ENCODE data around the gene GSDMA. TPM values are rescaled to one million over a fixed set of nuclear protein-coding genes. Genes with fewer than 3 reads are reported as not detected.
"Not testable (repeated sequence)": the region's sequence is repeated elsewhere in the genome, so short reads cannot be mapped to it uniquely, and the experiment has no call there.

Gene GSDMA
- total RNA-seq, 2 donors from 2014 or later = 1.2 TPM; not detected in 1

- H3K4me3 ChIP-seq = no peak overlapping the region
- no peak for TF ChIP-seq POLR2A (IDR thresholded peaks at IDR 0.05)
- TF ChIP-seq, protein P1, sequence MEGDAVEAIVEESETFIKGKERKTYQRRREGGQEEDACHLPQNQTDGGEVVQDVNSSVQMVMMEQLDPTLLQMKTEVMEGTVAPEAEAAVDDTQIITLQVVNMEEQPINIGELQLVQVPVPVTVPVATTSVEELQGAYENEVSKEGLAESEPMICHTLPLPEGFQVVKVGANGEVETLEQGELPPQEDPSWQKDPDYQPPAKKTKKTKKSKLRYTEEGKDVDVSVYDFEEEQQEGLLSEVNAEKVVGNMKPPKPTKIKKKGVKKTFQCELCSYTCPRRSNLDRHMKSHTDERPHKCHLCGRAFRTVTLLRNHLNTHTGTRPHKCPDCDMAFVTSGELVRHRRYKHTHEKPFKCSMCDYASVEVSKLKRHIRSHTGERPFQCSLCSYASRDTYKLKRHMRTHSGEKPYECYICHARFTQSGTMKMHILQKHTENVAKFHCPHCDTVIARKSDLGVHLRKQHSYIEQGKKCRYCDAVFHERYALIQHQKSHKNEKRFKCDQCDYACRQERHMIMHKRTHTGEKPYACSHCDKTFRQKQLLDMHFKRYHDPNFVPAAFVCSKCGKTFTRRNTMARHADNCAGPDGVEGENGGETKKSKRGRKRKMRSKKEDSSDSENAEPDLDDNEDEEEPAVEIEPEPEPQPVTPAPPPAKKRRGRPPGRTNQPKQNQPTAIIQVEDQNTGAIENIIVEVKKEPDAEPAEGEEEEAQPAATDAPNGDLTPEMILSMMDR (IDR thresholded peaks at IDR 0.05) = no peak
- TF ChIP-seq POLR2AphosphoS5 (IDR thresholded peaks at IDR 0.05) = no peak
- no peaks in the 10 kb centered on the region for H3K9me3 ChIP-seq
- DNase-seq (ENCODE audit: low spot score) = no peak
- no peaks in the 10 kb centered on the region for H3K4me1 ChIP-seq (replicated peaks)
- H3K36me3 ChIP-seq = no peaks in the 10 kb centered on the region
- intact Hi-C loops (cut with DNase I) = no loop called here
- H3K27me3 ChIP-seq (replicated peaks; ENCODE audit: insufficient read depth) = no peaks in the 10 kb centered on the region
- no peak overlapping the region for H3K27ac ChIP-seq
- 41% methylated on average over 14 of the region's 14 CpGs for WGBS
These were observed 19.0 kb upstream of the GSDMA start for GRCh38 chr17:39943702-39944392.

DNA sequence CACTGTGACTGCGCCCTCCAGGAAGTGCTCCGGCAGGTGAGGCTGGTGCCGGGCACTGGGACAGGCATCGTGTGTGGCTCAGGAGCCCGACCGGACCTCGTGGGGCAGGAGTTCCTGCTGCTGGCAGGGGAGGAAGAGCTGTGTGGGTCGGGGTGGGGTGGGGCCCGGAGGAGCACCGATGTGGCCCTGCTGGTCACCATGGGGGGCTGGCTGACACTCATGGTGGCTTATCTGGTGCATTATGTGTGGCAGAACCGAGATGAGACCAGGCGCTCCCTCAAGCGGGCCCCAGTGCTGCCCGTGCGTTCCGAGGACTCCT lies 18.5 kb upstream of the GSDMA start:
- 60% methylated on average over 14 of the region's 16 CpGs for whole genome bisulfite sequencing

GRCh38 chr17:39946551-39947330 lies 16.1 kb upstream of the GSDMA start:
- no peaks in the 10 kb centered on the region for H3K4me1 ChIP-seq (replicated peaks)
- no peak overlapping the region for H3K27ac ChIP-seq
- WGBS = 68% methylated on average over 15 of the region's 15 CpGs
- no peaks in the 10 kb centered on the region for H3K36me3 ChIP-seq
- no peak overlapping the region for H3K4me3 ChIP-seq
- DNase-seq (ENCODE audit: low spot score) = no peak
- no peak for TF ChIP-seq POLR2A (IDR thresholded peaks at IDR 0.05)
- TF ChIP-seq POLR2AphosphoS5 (IDR thresholded peaks at IDR 0.05) = no peak
- TF ChIP-seq, protein P1 (IDR thresholded peaks at IDR 0.05) = no peak
- no peaks in the 10 kb centered on the region for H3K9me3 ChIP-seq
- H3K27me3 ChIP-seq (replicated peaks; ENCODE audit: insufficient read depth) = no peaks in the 10 kb centered on the region
- intact Hi-C loops (cut with DNase I) = no loop called here

More for the DNA sequence above, 18.5 kb upstream of the GSDMA start:
- H3K27me3 ChIP-seq (replicated peaks; ENCODE audit: insufficient read depth) = no peaks in the 10 kb centered on the region
- no peak for DNase-seq (ENCODE audit: low spot score)
- H3K27ac ChIP-seq = no peak overlapping the region
- TF ChIP-seq POLR2A (IDR thresholded peaks at IDR 0.05) = no peak
- no peak for TF ChIP-seq POLR2AphosphoS5 (IDR thresholded peaks at IDR 0.05)
- TF ChIP-seq, protein P1 (IDR thresholded peaks at IDR 0.05) = no peak
- no peaks in the 10 kb centered on the region for H3K4me1 ChIP-seq (replicated peaks)
- H3K9me3 ChIP-seq = no peaks in the 10 kb centered on the region
- intact Hi-C loops (cut with DNase I) = no loop called here
- H3K36me3 ChIP-seq = no peaks in the 10 kb centered on the region
- H3K4me3 ChIP-seq = no peak overlapping the region

DNA sequence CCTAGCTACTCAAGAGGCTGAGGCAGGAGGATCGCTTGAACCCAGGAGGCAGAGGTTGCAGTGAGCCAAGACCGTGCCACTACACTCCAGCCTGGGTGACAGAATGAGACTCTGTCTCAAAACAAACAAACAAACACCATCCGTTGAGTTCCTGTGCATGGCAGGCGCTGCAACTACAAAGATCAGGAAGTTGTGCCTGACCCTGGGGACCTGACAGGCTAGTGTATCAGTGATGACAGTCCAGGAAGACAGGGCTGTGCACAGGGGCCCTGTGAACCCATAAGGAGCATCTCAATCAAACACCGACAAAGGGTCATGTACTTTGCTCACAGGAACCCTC lies 14.3 kb upstream of the GSDMA start:
- H3K4me1 ChIP-seq (replicated peaks) = not testable (repeated sequence)

GRCh38 chr17:39949028-39949427 lies 13.8 kb upstream of the GSDMA start:
- no peaks in the 10 kb centered on the region for H3K36me3 ChIP-seq
- intact Hi-C loops (cut with DNase I) = no loop called here
- 41% methylated on average over 2 of the region's 2 CpGs for WGBS

More for the DNA sequence above, 14.3 kb upstream of the GSDMA start:
- intact Hi-C loops (cut with DNase I); DNase-seq (ENCODE audit: low spot score); H3K36me3 ChIP-seq; H3K27me3 ChIP-seq (replicated peaks; ENCODE audit: insufficient read depth); H3K4me3 ChIP-seq; H3K9me3 ChIP-seq; H3K27ac ChIP-seq: not testable (repeated sequence)
- WGBS = 88% methylated on average over 5 of the region's 5 CpGs

More at GRCh38 chr17:39949028-39949427, 13.8 kb upstream of the GSDMA start:
- H3K4me3 ChIP-seq = no peak overlapping the region
- TF ChIP-seq POLR2AphosphoS5 (IDR thresholded peaks at IDR 0.05) (no peak), POLR2A (IDR thresholded peaks at IDR 0.05) (no peak)
- TF ChIP-seq, protein P1 (IDR thresholded peaks at IDR 0.05) = no peak
- no peak overlapping the region for H3K27ac ChIP-seq
- H3K27me3 ChIP-seq (replicated peaks; ENCODE audit: insufficient read depth) = no peaks in the 10 kb centered on the region
- no peaks in the 10 kb centered on the region for H3K4me1 ChIP-seq (replicated peaks)
- DNase-seq (ENCODE audit: low spot score) = no peak
- no peaks in the 10 kb centered on the region for H3K9me3 ChIP-seq
